ENCODE results near the gene P4HA1.

DNA sequence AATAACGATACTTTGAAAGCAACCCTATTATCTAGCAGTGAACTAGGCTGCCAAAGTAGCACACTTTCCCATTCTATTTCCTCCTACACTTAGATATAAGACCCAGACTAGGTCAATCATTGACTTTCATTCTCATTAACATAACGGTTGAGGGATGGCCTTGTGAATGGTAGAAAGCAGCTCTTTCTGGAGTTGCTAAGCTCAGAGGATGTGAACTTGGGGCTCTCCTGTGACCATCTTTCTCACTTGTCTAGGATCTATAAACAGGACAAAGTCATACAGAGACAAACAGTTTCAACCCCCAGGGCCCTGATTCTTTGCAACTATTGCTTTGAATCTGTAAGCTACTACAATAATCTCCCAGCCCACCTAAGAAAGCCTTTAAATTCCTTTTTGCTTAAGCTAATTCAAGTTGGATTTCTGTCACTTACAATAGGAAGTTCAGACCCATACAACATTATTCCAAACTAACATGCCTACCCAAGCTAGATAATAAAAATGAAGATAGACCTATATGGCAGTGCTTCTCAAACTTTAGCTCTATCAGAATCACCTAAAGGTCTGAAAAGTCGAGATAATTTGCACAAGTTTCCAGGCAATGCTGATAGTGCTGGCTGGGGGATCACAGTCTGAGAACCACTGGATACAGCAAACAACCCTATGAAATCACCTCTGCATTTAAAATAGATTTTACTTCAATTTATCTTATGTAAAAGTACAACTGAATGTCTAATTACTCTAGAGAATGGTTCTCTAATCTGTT, 16.7 kb downstream of the P4HA1 start:
- TF ChIP-seq, protein P1, sequence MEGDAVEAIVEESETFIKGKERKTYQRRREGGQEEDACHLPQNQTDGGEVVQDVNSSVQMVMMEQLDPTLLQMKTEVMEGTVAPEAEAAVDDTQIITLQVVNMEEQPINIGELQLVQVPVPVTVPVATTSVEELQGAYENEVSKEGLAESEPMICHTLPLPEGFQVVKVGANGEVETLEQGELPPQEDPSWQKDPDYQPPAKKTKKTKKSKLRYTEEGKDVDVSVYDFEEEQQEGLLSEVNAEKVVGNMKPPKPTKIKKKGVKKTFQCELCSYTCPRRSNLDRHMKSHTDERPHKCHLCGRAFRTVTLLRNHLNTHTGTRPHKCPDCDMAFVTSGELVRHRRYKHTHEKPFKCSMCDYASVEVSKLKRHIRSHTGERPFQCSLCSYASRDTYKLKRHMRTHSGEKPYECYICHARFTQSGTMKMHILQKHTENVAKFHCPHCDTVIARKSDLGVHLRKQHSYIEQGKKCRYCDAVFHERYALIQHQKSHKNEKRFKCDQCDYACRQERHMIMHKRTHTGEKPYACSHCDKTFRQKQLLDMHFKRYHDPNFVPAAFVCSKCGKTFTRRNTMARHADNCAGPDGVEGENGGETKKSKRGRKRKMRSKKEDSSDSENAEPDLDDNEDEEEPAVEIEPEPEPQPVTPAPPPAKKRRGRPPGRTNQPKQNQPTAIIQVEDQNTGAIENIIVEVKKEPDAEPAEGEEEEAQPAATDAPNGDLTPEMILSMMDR (IDR thresholded peaks at IDR 0.05) = no peak
- no peak for TF ChIP-seq POLR2A (IDR thresholded peaks at IDR 0.05)
